Eye (tissue), 1 donor: ENCODE data around the gene ZDHHC24.
A peak's percentile ranks its signal among the peaks of the same experiment; 100 is the strongest.
"Not testable (repeated sequence)": the region's sequence is repeated elsewhere in the genome, so short reads cannot be mapped to it uniquely, and the experiment has no call there.

ENCODE experiments used
- DNase-seq: peaks from one replicate; pipeline ENCODE4 v3.0.0-alpha.2; 2015

The ZDHHC24 gene

GRCh38 chr11:66545701-66546367 lies at the start of gene ZDHHC24:
ZDHHC24 (minus strand) TSS chr11:66546048; CDS start chr11:66546003, 45 bp downstream.
- DNase-seq, result peak; percentile 96

GRCh38 chr11:66595245-66595904 lies 49.5 kb upstream of the ZDHHC24 start:
- DNase-seq, result no peak

GRCh38 chr11:66593650-66594049 lies 47.8 kb upstream of the ZDHHC24 start:
- DNase-seq, result no peak

- no peak for DNase-seq
Observed at GRCh38 chr11:66593303-66593635, 47.4 kb upstream of the ZDHHC24 start.

- DNase-seq, result peak; percentile 97
Observed at GRCh38 chr11:66592457-66593302, 46.8 kb upstream of the ZDHHC24 start, which contains the start of the genes CCDC87 and CCS. CCDC87 (minus strand) TSS chr11:66593063; CDS start chr11:66593015, 48 bp downstream. CCS (plus strand) TSS chr11:66593185; CDS start chr11:66593262, 77 bp downstream.

GRCh38 chr11:66591175-66591574 lies 45.3 kb upstream of the ZDHHC24 start:
- no peak for DNase-seq

GRCh38 chr11:66589996-66590675 lies 44.3 kb upstream of the ZDHHC24 start:
- DNase-seq, result no peak

GRCh38 chr11:66589315-66589714 lies 43.5 kb upstream of the ZDHHC24 start:
- not testable (repeated sequence) for DNase-seq

- DNase-seq, result no peak
Observed at GRCh38 chr11:66586136-66586535, 40.3 kb upstream of the ZDHHC24 start.

GRCh38 chr11:66585447-66585846 lies 39.6 kb upstream of the ZDHHC24 start:
- DNase-seq, result not testable (repeated sequence)

GRCh38 chr11:66582565-66583147 lies 36.8 kb upstream of the ZDHHC24 start:
- not testable (repeated sequence) for DNase-seq

GRCh38 chr11:66581261-66581660 lies 35.4 kb upstream of the ZDHHC24 start:
- DNase-seq, result no peak

GRCh38 chr11:66580803-66581202 lies 35.0 kb upstream of the ZDHHC24 start:
- no peak for DNase-seq

- peak; percentile 91 for DNase-seq
Observed at GRCh38 chr11:66579017-66579606, 33.3 kb upstream of the ZDHHC24 start.

- no peak for DNase-seq
Observed at GRCh38 chr11:66570850-66571180, 25.0 kb upstream of the ZDHHC24 start.

- DNase-seq, result peak; percentile 30
Observed at GRCh38 chr11:66570079-66570849, 24.4 kb upstream of the ZDHHC24 start.

- DNase-seq, result no peak
Observed at GRCh38 chr11:66569076-66569475, 23.2 kb upstream of the ZDHHC24 start.

GRCh38 chr11:66568124-66568916 lies 22.5 kb upstream of the ZDHHC24 start, which contains the start of gene CTSF:
CTSF (minus strand) TSS chr11:66568606; CDS start chr11:66568486, 120 bp downstream.
- peak; percentile 94 for DNase-seq

GRCh38 chr11:66567787-66568123 lies 21.9 kb upstream of the ZDHHC24 start:
- DNase-seq, result no peak

- no peak for DNase-seq
Observed at GRCh38 chr11:66566221-66566620, 20.4 kb upstream of the ZDHHC24 start.

GRCh38 chr11:66564984-66565383 lies 19.1 kb upstream of the ZDHHC24 start:
- DNase-seq, result no peak
